Natural killer cell (primary cell): ENCODE measurements around the gene SASH3. TPM values are rescaled to one million over a fixed set of nuclear protein-coding genes. Genes with fewer than 3 reads are reported as not detected.

ENCODE experiments used
- ATAC-seq, 3 donors: fragments of 150-1000 bp in 2 of 3; fragments of 200-7000 bp in 1 of 3; cut with Tn5 transposase; 1 replicate in 1 of 3; 2 replicates in 2 of 3; pipeline ENCODE4 v1.10.0; 2021; ENCODE audit warnings: mild to moderate bottlenecking in 2 of 3, moderate library complexity in 2 of 3
- DNase-seq, 2 donors: peaks; one replicate each; pipeline versions ENCODE4 v3.0.0 to v3.0.0-alpha.2; 2013 to 2021; ENCODE audit warnings: mixed read lengths in 1 of 2
- H3K27ac ChIP-seq: one replicate; pipeline ENCODE4 v1.5.1; 2013; ENCODE audit warnings: mild to moderate bottlenecking, low read length
- H3K27me3 ChIP-seq: one replicate; pipeline ENCODE4 v1.6.1; 2013; ENCODE audit warnings: low read length; ENCODE audit not compliant: control insufficient read depth, insufficient read depth
- H3K36me3 ChIP-seq: one replicate; pipeline ENCODE4 v1.6.1; 2013; ENCODE audit warnings: low read length; ENCODE audit not compliant: control insufficient read depth, insufficient read depth
- H3K4me1 ChIP-seq: one replicate; pipeline ENCODE4 v1.6.1; 2013; ENCODE audit warnings: low read length; ENCODE audit not compliant: control insufficient read depth, insufficient read depth
- H3K4me3 ChIP-seq: one replicate; pipeline ENCODE4 v1.5.1; 2013; ENCODE audit warnings: low read length
- H3K9me3 ChIP-seq: one replicate; pipeline ENCODE4 v1.6.1; 2013; ENCODE audit warnings: low read length; ENCODE audit not compliant: control insufficient read depth, insufficient read depth
- H3K27ac Mint-ChIP-seq, 2 donors: one replicate each; pipeline ENCODE4 v1.8.0; 2022; ENCODE audit warnings: mild to moderate bottlenecking in 2 of 2, mixed read lengths in 2 of 2, moderate library complexity in 1 of 2
- H3K27me3 Mint-ChIP-seq, 2 donors: one replicate each; pipeline ENCODE4 v1.8.0; 2022; ENCODE audit warnings: low read depth in 2 of 2, mixed read lengths in 2 of 2
- H3K36me3 Mint-ChIP-seq: one replicate; pipeline ENCODE4 v1.8.0; 2022; ENCODE audit warnings: mixed read lengths
- H3K4me1 Mint-ChIP-seq, 2 donors: one replicate each; pipeline ENCODE4 v1.8.0; 2022; ENCODE audit warnings: mixed read lengths in 2 of 2
- H3K4me3 Mint-ChIP-seq: one replicate; pipeline ENCODE4 v1.8.0; 2022; ENCODE audit warnings: mild to moderate bottlenecking, moderate library complexity, mixed read lengths
- H3K9me3 Mint-ChIP-seq, 2 donors: one replicate each; pipeline ENCODE4 v1.8.0; 2022; ENCODE audit warnings: mixed read lengths in 2 of 2
- WGBS: methylation state at CpG from one replicate; pipeline ENCODE4 v1.1.7; 2013; ENCODE audit warnings: missing lambda C conversion rate; ENCODE audit not compliant: insufficient coverage; 5-methylcytosine and 5-hydroxymethylcytosine counted together
- intact Hi-C: fragments of 100-400 bp; cut with micrococcal nuclease; formaldehyde crosslinking; loops from one replicate; pipeline ENCODE4 v1.14.2; 2022
- total RNA-seq, 4 donors: library from RNA; stranded (reverse); fragments of 120-200 nt in 1 of 4; gene quantifications; one replicate each; pipeline versions ENCODE4 v1.2.3 to v1.2.4, GENCODE V29; 2013 to 2022
- TF ChIP-seq, protein P1 (sequence below): fragments of 200-600 bp; IDR thresholded peaks from one replicate; pipeline ENCODE4 v1.8.0; 2022; ENCODE audit warnings: antibody characterized with exemption

SASH3 gene
- total RNA-seq, 3 donors from 2014 or later (not counting 1 experiment from before 2014, with no cell fraction given): 356 to 403 (median 392) TPM

DNA sequence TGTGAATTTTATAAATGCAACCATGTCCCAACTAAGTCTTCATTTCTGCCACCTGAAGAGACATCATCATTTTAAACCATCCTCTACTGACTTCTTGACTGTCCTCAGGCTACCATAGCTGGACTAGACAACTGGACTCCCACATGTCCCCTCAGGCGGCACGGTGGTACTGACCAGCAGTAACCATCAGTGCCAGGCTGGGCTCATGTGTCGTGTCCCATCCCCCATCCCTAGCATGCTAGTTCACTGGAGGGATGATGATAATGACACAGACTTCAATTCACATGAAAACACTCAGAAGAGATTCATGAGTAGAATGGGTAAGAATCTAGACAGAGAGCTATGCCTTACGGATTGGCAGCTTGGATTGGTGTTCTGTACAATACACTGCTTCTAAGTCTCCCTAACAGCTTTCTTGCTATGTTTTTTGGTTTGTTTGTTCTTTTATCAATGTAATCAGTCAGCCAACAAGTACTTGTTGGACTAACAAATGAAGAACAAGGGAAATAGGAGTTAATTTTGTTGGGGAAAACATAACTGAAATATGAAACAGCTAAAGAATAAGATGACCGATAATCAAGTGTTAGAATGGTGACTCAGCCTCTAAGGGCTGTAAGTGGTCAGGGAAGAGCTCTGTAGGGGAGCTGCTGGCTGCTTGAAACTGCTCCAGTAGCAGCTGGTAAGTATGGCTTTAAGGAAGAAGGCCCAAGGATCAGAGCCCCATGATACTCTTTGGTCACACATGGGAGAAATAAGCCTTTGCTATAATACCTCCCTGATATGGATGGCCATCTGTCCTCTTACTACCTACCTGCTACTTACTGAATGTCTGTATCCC lies 53.6 kb downstream of the SASH3 start:
- H3K4me3 Mint-ChIP-seq: no peak overlapping the region
- no peaks in the 10 kb centered on the region for H3K36me3 Mint-ChIP-seq
- intact Hi-C loops: no loop called here
- TF ChIP-seq, protein P1, sequence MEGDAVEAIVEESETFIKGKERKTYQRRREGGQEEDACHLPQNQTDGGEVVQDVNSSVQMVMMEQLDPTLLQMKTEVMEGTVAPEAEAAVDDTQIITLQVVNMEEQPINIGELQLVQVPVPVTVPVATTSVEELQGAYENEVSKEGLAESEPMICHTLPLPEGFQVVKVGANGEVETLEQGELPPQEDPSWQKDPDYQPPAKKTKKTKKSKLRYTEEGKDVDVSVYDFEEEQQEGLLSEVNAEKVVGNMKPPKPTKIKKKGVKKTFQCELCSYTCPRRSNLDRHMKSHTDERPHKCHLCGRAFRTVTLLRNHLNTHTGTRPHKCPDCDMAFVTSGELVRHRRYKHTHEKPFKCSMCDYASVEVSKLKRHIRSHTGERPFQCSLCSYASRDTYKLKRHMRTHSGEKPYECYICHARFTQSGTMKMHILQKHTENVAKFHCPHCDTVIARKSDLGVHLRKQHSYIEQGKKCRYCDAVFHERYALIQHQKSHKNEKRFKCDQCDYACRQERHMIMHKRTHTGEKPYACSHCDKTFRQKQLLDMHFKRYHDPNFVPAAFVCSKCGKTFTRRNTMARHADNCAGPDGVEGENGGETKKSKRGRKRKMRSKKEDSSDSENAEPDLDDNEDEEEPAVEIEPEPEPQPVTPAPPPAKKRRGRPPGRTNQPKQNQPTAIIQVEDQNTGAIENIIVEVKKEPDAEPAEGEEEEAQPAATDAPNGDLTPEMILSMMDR: no peak
- no peaks in the 10 kb centered on the region for H3K9me3 Mint-ChIP-seq
- no peaks in the 10 kb centered on the region for H3K36me3 ChIP-seq
- no peaks in the 10 kb centered on the region for H3K9me3 ChIP-seq
- 100% methylated on average over 3 of the region's 5 CpGs for WGBS
- H3K4me1 Mint-ChIP-seq: no peaks in the 10 kb centered on the region
- peaks cover 0 to 23% of the 10 kb centered on the region in 2 donors for H3K27me3 Mint-ChIP-seq
- no peaks in the 10 kb centered on the region for H3K4me1 ChIP-seq
- no peak overlapping the region for H3K27ac Mint-ChIP-seq
- ATAC-seq (no peak), DNase-seq (no peak)
- H3K27ac ChIP-seq: no peak overlapping the region
- no peaks in the 10 kb centered on the region for H3K27me3 ChIP-seq
- H3K4me3 ChIP-seq: no peak overlapping the region

DNA sequence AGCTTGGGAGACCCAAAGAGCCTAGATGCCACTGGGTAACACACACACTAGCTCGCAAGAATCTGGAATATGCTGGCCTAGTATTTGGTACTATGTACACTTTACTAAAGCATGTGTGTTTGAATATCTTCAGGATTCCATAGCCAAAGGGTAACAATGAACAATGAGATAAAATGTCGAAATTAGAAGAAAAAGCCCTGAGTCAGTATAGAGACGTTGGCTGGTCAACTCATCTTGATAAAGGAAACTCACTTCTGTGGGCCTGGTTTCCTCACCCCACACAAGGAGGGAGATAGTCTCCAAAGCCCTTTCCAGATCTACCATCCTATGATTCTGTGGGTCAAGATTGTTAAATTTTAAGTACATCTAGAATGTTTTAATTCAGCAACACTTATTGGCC lies 57.1 kb downstream of the SASH3 start:
- H3K9me3 Mint-ChIP-seq: no peaks in the 10 kb centered on the region

DNA sequence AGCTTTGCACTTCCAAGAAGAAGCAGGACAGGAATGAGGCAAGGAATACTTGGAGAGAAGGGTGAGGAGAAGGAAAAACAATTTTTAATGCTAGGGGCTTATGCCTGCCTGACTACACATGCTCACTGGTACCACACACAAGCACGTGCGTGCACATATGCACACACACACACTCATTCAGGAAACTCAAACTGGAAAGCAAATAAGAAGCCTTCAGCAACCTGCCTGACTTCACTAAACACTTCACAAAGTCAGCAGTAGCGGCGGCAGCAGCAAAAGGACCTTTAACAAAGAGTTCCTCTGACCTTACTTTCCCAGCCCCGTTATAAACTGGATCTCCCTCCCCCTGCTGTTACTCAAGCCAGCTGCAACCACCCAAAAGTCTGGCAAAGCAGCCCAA lies 60.6 kb downstream of the SASH3 start:
- Histone ChIP-seq H3K9me3 (no peaks in the 10 kb centered on the region), H3K4me3 (no peak overlapping the region), H3K27ac (no peak overlapping the region), H3K27me3 (no peaks in the 10 kb centered on the region), H3K4me1 (peaks cover 8% of the 10 kb centered on the region), H3K36me3 (no peaks in the 10 kb centered on the region)
- DNase-seq: no peak
- 79% methylated on average over 5 of the region's 5 CpGs for WGBS
- H3K27ac Mint-ChIP-seq: no peak overlapping the region
- no peak for ATAC-seq
- H3K9me3 Mint-ChIP-seq: no peaks in the 10 kb centered on the region
- no peak overlapping the region for H3K4me3 Mint-ChIP-seq
- no peaks in the 10 kb centered on the region for H3K36me3 Mint-ChIP-seq
- TF ChIP-seq, protein P1: no peak
- peaks cover 0 to 12% of the 10 kb centered on the region in 2 donors for H3K27me3 Mint-ChIP-seq
- intact Hi-C loops: no loop called here
- peaks cover 0 to 10% of the 10 kb centered on the region in 2 donors for H3K4me1 Mint-ChIP-seq

More for the DNA sequence above, 57.1 kb downstream of the SASH3 start:
- Mint-ChIP-seq H3K36me3 (no peaks in the 10 kb centered on the region), H3K27me3 (no peaks in the 10 kb centered on the region), H3K4me3 (no peak overlapping the region), H3K4me1 (no peaks in the 10 kb centered on the region), H3K27ac (no peak overlapping the region)
- DNase-seq: no peak
- no peaks in the 10 kb centered on the region for H3K36me3 ChIP-seq
- 89% methylated on average over 3 of the region's 3 CpGs for WGBS
- no peaks in the 10 kb centered on the region for H3K27me3 ChIP-seq
- H3K4me3 ChIP-seq: no peak overlapping the region
- no peak for ATAC-seq
- no peaks in the 10 kb centered on the region for H3K9me3 ChIP-seq
- H3K27ac ChIP-seq: no peak overlapping the region
- intact Hi-C loops: no loop called here
- TF ChIP-seq, protein P1: no peak
- H3K4me1 ChIP-seq: no peaks in the 10 kb centered on the region
